Vagina (tissue), 2 donors: ENCODE results near the gene KLHL2. TPM values are rescaled to one million over a fixed set of nuclear protein-coding genes. Genes with fewer than 3 reads are reported as not detected.
"Not testable (repeated sequence)": the region's sequence is repeated elsewhere in the genome, so short reads cannot be mapped to it uniquely, and the experiment has no call there.

ENCODE experiments used
- DNase-seq, 2 donors: peaks; one replicate each; pipeline ENCODE4 v3.0.0-alpha.2; 2017; ENCODE audit errors: extremely low spot score in 2 of 2
- H3K27ac ChIP-seq: fragments of 200-600 bp; sonication (generic); one replicate; pipeline ENCODE4 v1.5.1; 2019
- H3K27me3 ChIP-seq: fragments of 200-600 bp; sonication (generic); one replicate; pipeline ENCODE4 v1.5.1; 2019
- H3K36me3 ChIP-seq, 2 donors: fragments of 200-600 bp; sonication (generic); one replicate each; pipeline ENCODE4 v1.5.1; 2017 to 2019
- H3K4me1 ChIP-seq: fragments of 200-600 bp; sonication (generic); one replicate; pipeline ENCODE4 v1.5.1; 2019
- H3K4me3 ChIP-seq, 2 donors: fragments of 200-600 bp; sonication (generic); 1 replicate in 1 of 2; 2 replicates in 1 of 2; pipeline ENCODE4 v1.5.1; 2016 to 2019
- H3K9me3 ChIP-seq: fragments of 200-600 bp; sonication (generic); one replicate; pipeline ENCODE4 v1.5.1; 2019
- CTCF ChIP-seq, 3 experiments: fragments of 450-650 bp in 2 of 3; fragments of 200-600 bp in 1 of 3; sonication (generic) in 1 of 3; IDR thresholded peaks; one replicate each; pipeline ENCODE4 v1.5.1; 2017 to 2019; ENCODE audit warnings: antibody characterized with exemption in 3 of 3, mild to moderate bottlenecking in 2 of 3, moderate library complexity in 2 of 3
- POLR2A ChIP-seq, 2 donors: fragments of 450-650 bp; IDR thresholded peaks; one replicate each; pipeline ENCODE4 v1.6.1; 2017; ENCODE audit warnings: antibody characterized with exemption in 2 of 2, mild to moderate bottlenecking in 2 of 2, moderate library complexity in 2 of 2
- POLR2AphosphoS5 ChIP-seq, 2 donors: sonication (generic); formaldehyde crosslinking; IDR thresholded peaks; one replicate each; pipeline ENCODE4 v1.9.0; 2017; ENCODE audit warnings: antibody characterized with exemption in 2 of 2, mild to moderate bottlenecking in 2 of 2, low read depth in 1 of 2; ENCODE audit not compliant: insufficient read depth in 1 of 2
- intact Hi-C: fragments of 100-400 bp; cut with DNase I; formaldehyde crosslinking; loops from one replicate; pipeline ENCODE4 v1.15.1; 2023
- total RNA-seq: library from RNA; depleted of rRNA; stranded (reverse); fragments of >200 nt; gene quantifications from one replicate; pipeline ENCODE4 v1.2.3, GENCODE V29; 2016

The KLHL2 gene
- total RNA-seq, 1 donor from 2014 or later: 29.5 TPM

- no peak overlapping the region for H3K27ac ChIP-seq
- no peak for DNase-seq
- intact Hi-C loops: no loop called here
These were observed 10.0 kb downstream of the KLHL2 start for GRCh38 chr4:165217325-165217724.

GRCh38 chr4:165221306-165221705 lies 13.9 kb downstream of the KLHL2 start:
- DNase-seq, H3K9me3 ChIP-seq, H3K27me3 ChIP-seq, H3K4me3 ChIP-seq, intact Hi-C loops, H3K36me3 ChIP-seq: not testable (repeated sequence)
- H3K4me1 ChIP-seq: peaks cover 11% of the 10 kb centered on the region
- peak overlapping the region; percentile 1 for H3K27ac ChIP-seq

More at GRCh38 chr4:165217325-165217724, 10.0 kb downstream of the KLHL2 start:
- TF ChIP-seq POLR2AphosphoS5 (IDR thresholded peaks at IDR 0.05; ENCODE audit: insufficient read depth in 1 of 2, low read depth in 1 of 2) (no peak), CTCF (IDR thresholded peaks at IDR 0.05) (no peak), POLR2A (IDR thresholded peaks at IDR 0.05) (no peak)
- Histone ChIP-seq H3K9me3 (no peaks in the 10 kb centered on the region), H3K36me3 (no peaks in the 10 kb centered on the region), H3K27me3 (no peaks in the 10 kb centered on the region), H3K4me3 (no peak overlapping the region), H3K4me1 (peaks cover 10% of the 10 kb centered on the region)

- H3K36me3 ChIP-seq, H3K9me3 ChIP-seq, H3K27me3 ChIP-seq, intact Hi-C loops, DNase-seq, H3K4me3 ChIP-seq: not testable (repeated sequence)
- H3K4me1 ChIP-seq: peaks cover 11% of the 10 kb centered on the region
- peak overlapping the region; percentile 21 for H3K27ac ChIP-seq
These were observed 14.8 kb downstream of the KLHL2 start for GRCh38 chr4:165221993-165222650.

- intact Hi-C loops: no loop called here
- Histone ChIP-seq H3K27me3 (no peaks in the 10 kb centered on the region), H3K4me3 (no peak overlapping the region), H3K4me1 (peaks cover 11% of the 10 kb centered on the region), H3K36me3 (no peaks in the 10 kb centered on the region), H3K9me3 (no peaks in the 10 kb centered on the region), H3K27ac (peak overlapping the region; percentile 21)
- DNase-seq: no peak
- peak in 1 of 2 donors; percentile 77 for TF ChIP-seq POLR2AphosphoS5 (IDR thresholded peaks at IDR 0.05; ENCODE audit: insufficient read depth in 1 of 2, low read depth in 1 of 2)
- TF ChIP-seq CTCF (IDR thresholded peaks at IDR 0.05): no peak
These were observed 15.3 kb downstream of the KLHL2 start for GRCh38 chr4:165222651-165222994.

GRCh38 chr4:165227401-165227800 lies 20.0 kb downstream of the KLHL2 start:
- DNase-seq, H3K9me3 ChIP-seq, intact Hi-C loops, H3K36me3 ChIP-seq, H3K4me3 ChIP-seq, H3K27me3 ChIP-seq, H3K4me1 ChIP-seq, H3K27ac ChIP-seq: not testable (repeated sequence)

- H3K4me1 ChIP-seq, H3K4me3 ChIP-seq, intact Hi-C loops, H3K27ac ChIP-seq, H3K27me3 ChIP-seq, H3K36me3 ChIP-seq, DNase-seq, H3K9me3 ChIP-seq: not testable (repeated sequence)
These were observed 22.3 kb downstream of the KLHL2 start for GRCh38 chr4:165229490-165230200.

GRCh38 chr4:165232623-165233433 lies 25.5 kb downstream of the KLHL2 start:
- H3K9me3 ChIP-seq, H3K27ac ChIP-seq, H3K4me1 ChIP-seq, H3K36me3 ChIP-seq, H3K4me3 ChIP-seq, DNase-seq, intact Hi-C loops, H3K27me3 ChIP-seq: not testable (repeated sequence)
